Gastrocnemius medialis (tissue), 4 donors: Measurements from ENCODE around the gene BATF2.
"Not testable (repeated sequence)": the region's sequence is repeated elsewhere in the genome, so short reads cannot be mapped to it uniquely, and the experiment has no call there.

ENCODE experiments used
- POLR2A ChIP-seq, 2 donors: fragments of 450-650 bp; IDR thresholded peaks; one replicate each; pipeline ENCODE4 v1.6.1; 2017; ENCODE audit warnings: antibody characterized with exemption in 2 of 2, mild to moderate bottlenecking in 2 of 2, moderate library complexity in 2 of 2
- TF ChIP-seq, protein P1 (sequence below), 5 experiments: fragments of 450-650 bp in 3 of 5; fragments of 200-600 bp in 2 of 5; sonication (generic) in 2 of 5; IDR thresholded peaks in 4 of 5; conservative IDR thresholded peaks in 1 of 5; 1 replicate in 4 of 5; 2 replicates in 1 of 5; pipeline ENCODE4 v1.5.1; 2016 to 2019; ENCODE audit warnings: antibody characterized with exemption in 5 of 5, mild to moderate bottlenecking in 3 of 5, moderate library complexity in 3 of 5

DNA sequence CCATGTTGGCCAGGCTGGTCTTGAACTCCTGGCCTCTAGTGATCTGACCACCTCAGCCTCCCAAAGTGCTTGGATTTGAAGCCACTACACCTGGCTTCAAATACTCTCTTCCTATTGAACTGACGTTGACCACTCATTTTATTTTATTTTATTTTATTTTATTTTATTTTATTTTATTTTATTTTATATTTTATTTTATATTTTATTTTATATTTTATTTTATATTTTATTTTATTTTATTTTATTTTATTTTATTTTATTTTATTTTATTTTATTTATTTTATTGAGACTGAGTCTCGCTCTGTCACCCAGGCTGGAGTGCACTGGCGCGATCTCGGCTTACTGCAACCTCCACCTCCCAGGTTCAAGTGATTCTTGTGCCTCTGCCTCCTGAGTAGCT, 13.4 kb downstream of the BATF2 start:
- TF ChIP-seq, protein P1, sequence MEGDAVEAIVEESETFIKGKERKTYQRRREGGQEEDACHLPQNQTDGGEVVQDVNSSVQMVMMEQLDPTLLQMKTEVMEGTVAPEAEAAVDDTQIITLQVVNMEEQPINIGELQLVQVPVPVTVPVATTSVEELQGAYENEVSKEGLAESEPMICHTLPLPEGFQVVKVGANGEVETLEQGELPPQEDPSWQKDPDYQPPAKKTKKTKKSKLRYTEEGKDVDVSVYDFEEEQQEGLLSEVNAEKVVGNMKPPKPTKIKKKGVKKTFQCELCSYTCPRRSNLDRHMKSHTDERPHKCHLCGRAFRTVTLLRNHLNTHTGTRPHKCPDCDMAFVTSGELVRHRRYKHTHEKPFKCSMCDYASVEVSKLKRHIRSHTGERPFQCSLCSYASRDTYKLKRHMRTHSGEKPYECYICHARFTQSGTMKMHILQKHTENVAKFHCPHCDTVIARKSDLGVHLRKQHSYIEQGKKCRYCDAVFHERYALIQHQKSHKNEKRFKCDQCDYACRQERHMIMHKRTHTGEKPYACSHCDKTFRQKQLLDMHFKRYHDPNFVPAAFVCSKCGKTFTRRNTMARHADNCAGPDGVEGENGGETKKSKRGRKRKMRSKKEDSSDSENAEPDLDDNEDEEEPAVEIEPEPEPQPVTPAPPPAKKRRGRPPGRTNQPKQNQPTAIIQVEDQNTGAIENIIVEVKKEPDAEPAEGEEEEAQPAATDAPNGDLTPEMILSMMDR (IDR thresholded peaks at IDR 0.05 in 4 of 5, conservative IDR thresholded peaks at IDR 0.05 in 1 of 5) = not testable (repeated sequence)
- not testable (repeated sequence) for TF ChIP-seq POLR2A (IDR thresholded peaks at IDR 0.05)
